Astrocyte of the cerebellum (primary cell): ENCODE data around the gene INHBB.
"Not testable (repeated sequence)": the region's sequence is repeated elsewhere in the genome, so short reads cannot be mapped to it uniquely, and the experiment has no call there.

Source experiments
- DNase-seq: peaks from one replicate; pipeline ENCODE4 v3.0.0-alpha.2; 2011; ENCODE audit warnings: low read depth
- H3K4me3 ChIP-seq: 2 replicates; pipeline ENCODE4 v1.5.1; 2011; ENCODE audit warnings: mild to moderate bottlenecking, low read depth, low read length, moderate library complexity
- CTCF ChIP-seq: IDR thresholded peaks from 2 replicates; pipeline ENCODE4 v1.5.1; 2012; ENCODE audit warnings: low read length, low read depth, moderate library complexity, mild to moderate bottlenecking; ENCODE audit errors: missing control alignments
- in situ Hi-C: cut with HindIII; loops from 2 replicates; pipeline ENCODE4 v1.10.0; 2017; ENCODE audit warnings: low sequenced_read_pairs

Gene INHBB

GRCh38 chr2:120388222-120389035, 42.5 kb downstream of the INHBB start:
- no peak for TF ChIP-seq CTCF
- no peak for DNase-seq
- in situ Hi-C loops, result no loop called here
- no peak overlapping the region for H3K4me3 ChIP-seq

GRCh38 chr2:120389036-120389391, 43.1 kb downstream of the INHBB start:
- no peak for DNase-seq
- H3K4me3 ChIP-seq, result no peak overlapping the region
- no peak for TF ChIP-seq CTCF
- in situ Hi-C loops, result no loop called here

DNA sequence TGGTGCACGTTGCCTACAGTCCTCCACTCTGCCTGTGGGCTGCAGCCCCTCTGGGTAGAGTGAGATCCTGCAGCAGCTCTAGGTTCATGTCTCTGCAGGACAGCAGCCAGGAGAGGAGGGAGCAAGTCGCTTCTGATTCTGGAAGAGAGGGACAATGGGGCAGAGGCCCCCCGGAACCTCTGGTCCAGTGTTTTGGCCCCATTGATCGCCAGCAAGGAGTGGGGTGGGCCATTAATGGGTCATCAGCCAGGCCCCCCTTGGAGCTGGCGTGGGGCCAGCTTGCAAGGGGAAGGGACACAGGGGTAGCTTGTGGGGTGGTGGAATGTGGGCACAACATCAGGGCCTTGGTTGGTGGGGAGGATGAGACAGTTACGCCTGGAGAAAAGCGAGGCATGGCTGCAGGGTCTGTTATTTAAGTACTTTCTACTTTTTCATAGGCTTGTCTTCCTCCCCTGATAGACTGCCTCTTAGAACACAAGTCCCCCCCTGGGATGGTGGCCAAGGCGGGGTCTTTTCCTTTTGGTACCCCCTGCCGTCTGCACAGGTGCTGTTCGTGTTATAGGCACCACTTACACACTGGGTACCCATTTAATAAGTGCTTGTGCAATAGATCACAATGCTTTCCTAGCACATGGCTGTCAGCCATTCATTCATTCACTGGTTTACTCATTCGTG, 44.6 kb downstream of the INHBB start:
- in situ Hi-C loops, result no loop called here
- no peak overlapping the region for H3K4me3 ChIP-seq
- no peak for DNase-seq
- TF ChIP-seq CTCF, result no peak

DNA sequence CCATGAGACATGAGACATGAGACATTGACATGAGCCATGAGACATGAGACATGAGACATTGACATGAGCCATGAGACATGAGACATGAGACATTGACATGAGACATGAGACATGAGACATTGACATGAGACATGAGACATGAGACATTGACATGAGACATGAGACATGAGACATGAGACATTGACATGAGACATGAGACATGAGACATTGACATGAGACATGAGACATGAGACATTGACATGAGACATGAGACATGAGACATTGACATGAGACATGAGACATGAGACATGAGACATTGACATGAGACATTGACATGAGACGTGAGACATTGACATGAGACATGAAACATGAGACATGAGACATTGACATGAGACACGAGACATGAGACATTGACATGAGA, 45.4 kb downstream of the INHBB start:
- DNase-seq, in situ Hi-C loops, H3K4me3 ChIP-seq: not testable (repeated sequence)

GRCh38 chr2:120391911-120392665, 46.2 kb downstream of the INHBB start:
- no peak for DNase-seq
- in situ Hi-C loops, result no loop called here
- no peak overlapping the region for H3K4me3 ChIP-seq
- TF ChIP-seq CTCF, result no peak

DNA sequence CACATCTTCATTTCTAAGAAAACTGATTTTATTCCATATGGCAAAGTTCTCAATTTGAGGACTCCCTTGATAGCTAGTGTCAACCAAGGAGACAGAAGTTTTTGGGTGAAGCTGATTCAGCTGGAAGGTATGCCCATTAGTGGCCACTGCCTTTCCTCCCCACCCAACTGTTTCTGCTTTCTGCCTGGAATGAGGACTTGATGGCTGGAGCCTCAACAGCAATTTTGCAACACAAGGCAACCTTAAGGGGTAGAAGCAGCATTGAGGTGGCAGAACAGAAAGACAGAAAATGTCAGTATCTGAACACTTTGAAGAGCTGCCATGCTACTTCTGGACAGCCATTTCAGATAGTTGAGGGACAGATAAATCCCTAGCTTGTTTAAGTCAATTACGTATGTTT, 47.0 kb downstream of the INHBB start:
- in situ Hi-C loops, result no loop called here
- H3K4me3 ChIP-seq, result no peak overlapping the region
- no peak for DNase-seq
- no peak for TF ChIP-seq CTCF
